B cell (primary cell): ENCODE data around the gene TFAP2C. TPM values are rescaled to one million over a fixed set of nuclear protein-coding genes. Genes with fewer than 3 reads are reported as not detected.

ENCODE experiments used
- ATAC-seq: fragments of 200-7000 bp; cut with Tn5 transposase; one replicate; pipeline ENCODE4 v1.10.0; 2021; ENCODE audit warnings: low read depth, mild to moderate bottlenecking, moderate number of reproducible peaks, moderate library complexity
- CTCF ChIA-PET: fragments of 350-600 bp; sonication (Branson Sonifier 250); formaldehyde crosslinking; loops from one replicate; lab custom pipeline; 2021; ENCODE audit warnings: antibody characterized with exemption, inconsistent platforms; lab: Charles Lee
- POLR2A ChIA-PET: fragments of 350-600 bp; sonication (Branson Sonifier 250); formaldehyde crosslinking; loops from one replicate; lab custom pipeline; 2021; ENCODE audit warnings: antibody characterized with exemption; lab: Charles Lee
- DNase-seq: peaks from one replicate; pipeline ENCODE4 v3.0.0; 2013
- H2AFZ ChIP-seq: 2 replicates; pipeline ENCODE4 v1.6.1; 2012; ENCODE audit warnings: mild to moderate bottlenecking, low read depth, low read length; ENCODE audit not compliant: insufficient read depth, poor library complexity, severe bottlenecking
- H3K27ac ChIP-seq, 2 donors: 1 replicate in 1 of 2; 2 replicates in 1 of 2; pipeline ENCODE4 v1.5.1; 2012 to 2013; ENCODE audit warnings: low read length in 2 of 2, mild to moderate bottlenecking in 2 of 2, moderate library complexity in 1 of 2
- H3K27me3 ChIP-seq, 4 experiments: fragments of 200-600 bp in 1 of 4; sonication (generic) in 1 of 4; replicated peaks in 1 of 4; 1 replicate in 2 of 4; 2 replicates in 2 of 4; pipeline versions ENCODE4 v1.6.1 to v1.7.0; 2013 to 2016; ENCODE audit warnings: low read length in 3 of 4, mild to moderate bottlenecking in 2 of 4, mixed read lengths in 1 of 4, moderate library complexity in 1 of 4; ENCODE audit not compliant: insufficient read depth in 4 of 4, control insufficient read depth in 3 of 4; ENCODE audit errors: control extremely low read depth in 1 of 4
- H3K36me3 ChIP-seq, 2 experiments: replicated peaks in 1 of 2; 1 replicate in 1 of 2; 2 replicates in 1 of 2; pipeline versions ENCODE4 v1.6.1 to v1.7.1; 2013; ENCODE audit warnings: low read length in 1 of 2; ENCODE audit not compliant: insufficient read depth in 2 of 2, control insufficient read depth in 1 of 2; ENCODE audit errors: control extremely low read depth in 1 of 2, extremely low read depth in 1 of 2
- H3K4me1 ChIP-seq, 2 donors: fragments of 200-600 bp in 1 of 2; sonication (generic) in 1 of 2; 1 replicate in 1 of 2; 2 replicates in 1 of 2; pipeline versions ENCODE4 v1.5.1 to v1.6.1; 2013 to 2017; ENCODE audit warnings: low read length in 2 of 2; ENCODE audit not compliant: control insufficient read depth in 2 of 2, insufficient read depth in 2 of 2
- H3K4me2 ChIP-seq: replicated peaks from 2 replicates; pipeline ENCODE3; 2012; ENCODE audit warnings: mild to moderate bottlenecking, low read depth, low read length; ENCODE audit not compliant: poor library complexity, severe bottlenecking
- H3K4me3 ChIP-seq, 5 experiments: fragments of 200-600 bp in 1 of 5; sonication (generic) in 1 of 5; 1 replicate in 3 of 5; 2 replicates in 2 of 5; pipeline versions ENCODE4 v1.5.1 to v1.7.0; 2011 to 2016; ENCODE audit warnings: low read length in 4 of 5, mild to moderate bottlenecking in 4 of 5, low read depth in 2 of 5, control low read depth in 1 of 5, moderate library complexity in 1 of 5; ENCODE audit not compliant: insufficient read depth in 1 of 5; ENCODE audit errors: control extremely low read depth in 1 of 5, extremely low read depth in 1 of 5
- H3K79me2 ChIP-seq: fragments of 200-600 bp; sonication (generic); one replicate; pipeline ENCODE4 v1.6.0; 2016; ENCODE audit warnings: low read length; ENCODE audit not compliant: control insufficient read depth, insufficient read depth
- H3K9ac ChIP-seq: fragments of 200-600 bp; sonication (generic); 2 replicates; pipeline ENCODE4 v1.6.1; 2017; ENCODE audit warnings: mild to moderate bottlenecking, low read length, moderate library complexity
- H3K9me3 ChIP-seq, 3 donors: one replicate each; pipeline versions ENCODE4 v1.6.1 to v1.7.1; 2013; ENCODE audit warnings: low read length in 2 of 3; ENCODE audit not compliant: control insufficient read depth in 2 of 3, insufficient read depth in 1 of 3; ENCODE audit errors: control extremely low read depth in 1 of 3
- H4K20me1 ChIP-seq: 2 replicates; pipeline ENCODE4 v1.6.0; 2012; ENCODE audit warnings: mild to moderate bottlenecking, low read length; ENCODE audit not compliant: insufficient read depth, control insufficient read depth, poor library complexity, severe bottlenecking
- H3K27ac Mint-ChIP-seq: one replicate; pipeline ENCODE4 v1.8.0; 2021; ENCODE audit warnings: mixed read lengths
- H3K27me3 Mint-ChIP-seq: one replicate; pipeline ENCODE4 v1.8.0; 2021; ENCODE audit warnings: mixed read lengths
- H3K4me1 Mint-ChIP-seq: one replicate; pipeline ENCODE4 v1.8.0; 2021; ENCODE audit warnings: mixed read lengths
- H3K4me3 Mint-ChIP-seq: one replicate; pipeline ENCODE4 v1.8.0; 2021; ENCODE audit warnings: mixed read lengths
- H3K9me3 Mint-ChIP-seq: one replicate; pipeline ENCODE4 v1.8.0; 2022; ENCODE audit warnings: mixed read lengths; ENCODE audit not compliant: insufficient read depth
- CTCF ChIP-seq: fragments of 200-600 bp; IDR thresholded peaks from one replicate; pipeline ENCODE4 v1.8.0; 2022; ENCODE audit warnings: antibody characterized with exemption, mild to moderate bottlenecking
- EZH2 ChIP-seq: IDR thresholded peaks from 2 replicates; pipeline ENCODE4 v1.6.1; 2012; ENCODE audit warnings: borderline replicate concordance, low read depth, mild to moderate bottlenecking, moderate library complexity, low read length; ENCODE audit not compliant: insufficient read depth, poor library complexity, severe bottlenecking
- WGBS: methylation state at CpG from one replicate; pipeline ENCODE4 v1.1.5; 2013; ENCODE audit warnings: missing lambda C conversion rate; ENCODE audit not compliant: insufficient coverage; 5-methylcytosine and 5-hydroxymethylcytosine counted together
- intact Hi-C: fragments of 100-400 bp; cut with micrococcal nuclease; formaldehyde crosslinking; loops from one replicate; pipeline ENCODE4 v1.10.0; 2022
- polyA plus RNA-seq: library from polyadenylated mRNA; depleted of rRNA; stranded (reverse); fragments of >200 nt; gene quantifications from 2 replicates; pipeline ENCODE4 v1.2.3, GENCODE V29; 2012
- total RNA-seq, 2 donors: library from RNA; stranded (reverse); fragments of 120-200 nt in 1 of 2; gene quantifications; 1 replicate in 1 of 2; 2 replicates in 1 of 2; pipeline versions ENCODE4 v1.2.3 to v1.2.4, GENCODE V29; 2013 to 2022

The TFAP2C gene
- total and polyA plus RNA-seq, 2 donors (not counting 1 experiment from before 2014, with no cell fraction given): not detected

DNA sequence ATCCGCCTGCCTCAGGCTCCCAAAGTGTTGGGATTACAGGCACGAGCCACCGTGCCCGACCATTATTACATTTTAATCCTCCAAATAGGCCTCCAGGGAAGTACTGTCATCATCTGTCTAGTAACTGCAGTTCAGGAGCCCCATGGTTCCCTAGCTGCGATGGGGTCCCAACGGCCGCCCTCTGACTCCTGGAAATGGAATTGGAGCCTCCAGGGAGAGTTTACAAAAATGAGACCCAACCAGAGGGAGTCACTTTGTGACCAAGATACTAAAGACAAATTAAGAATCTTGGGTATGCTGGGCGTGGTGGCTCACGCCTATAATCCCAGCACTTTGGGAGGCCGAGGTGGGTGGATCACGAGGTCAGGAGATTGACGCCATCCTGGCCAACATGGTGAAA, 36.7 kb downstream of the TFAP2C start:
- ChIA-PET CTCF (no interaction called here), POLR2A (no interaction called here)
- Mint-ChIP-seq H3K27ac (no peak overlapping the region), H3K4me3 (no peak overlapping the region), H3K4me1 (no peaks in the 10 kb centered on the region), H3K9me3 (no peaks in the 10 kb centered on the region), H3K27me3 (peaks cover 4% of the 10 kb centered on the region)
- Histone ChIP-seq H3K4me3 (no peak overlapping the region), H3K79me2 (no peaks in the 10 kb centered on the region), H3K36me3 (no peaks in the 10 kb centered on the region), H3K4me2 (no peak overlapping the region), H3K4me1 (no peaks in the 10 kb centered on the region), H3K9me3 (no peaks in the 10 kb centered on the region), H4K20me1 (no peaks in the 10 kb centered on the region), H3K27me3 (no peaks in the 10 kb centered on the region), H3K9ac (no peak overlapping the region), H2AFZ (no peak overlapping the region), H3K27ac (no peak overlapping the region)
- intact Hi-C loops: no loop called here
- no peak for DNase-seq
- no peak for TF ChIP-seq CTCF
- TF ChIP-seq EZH2: no peak
- 86% methylated on average over 7 of the region's 12 CpGs for WGBS
- no peak for ATAC-seq

GRCh38 chr20:56673450-56673849, 44.3 kb downstream of the TFAP2C start:
- no peaks in the 10 kb centered on the region for H4K20me1 ChIP-seq
- intact Hi-C loops: no loop called here
- H3K27me3 Mint-ChIP-seq: peaks cover 3% of the 10 kb centered on the region
- ATAC-seq (no peak), DNase-seq (no peak)
- TF ChIP-seq EZH2 (no peak), CTCF (no peak)
- H3K27ac ChIP-seq: no peak overlapping the region
- H3K9me3 Mint-ChIP-seq: no peaks in the 10 kb centered on the region
- H2AFZ ChIP-seq: no peak overlapping the region
- CTCF ChIA-PET: no interaction called here
- no peaks in the 10 kb centered on the region for H3K4me1 ChIP-seq
- H3K4me3 ChIP-seq: no peak overlapping the region
- H3K9ac ChIP-seq: no peak overlapping the region
- 99% methylated on average over 5 of the region's 5 CpGs for WGBS
- H3K9me3 ChIP-seq: no peaks in the 10 kb centered on the region
- H3K4me1 Mint-ChIP-seq: no peaks in the 10 kb centered on the region
- H3K4me3 Mint-ChIP-seq: no peak overlapping the region
- no peaks in the 10 kb centered on the region for H3K27me3 ChIP-seq
- no peak overlapping the region for H3K4me2 ChIP-seq
- no peaks in the 10 kb centered on the region for H3K79me2 ChIP-seq
- H3K36me3 ChIP-seq: no peaks in the 10 kb centered on the region
- no peak overlapping the region for H3K27ac Mint-ChIP-seq
- POLR2A ChIA-PET: no interaction called here
